GM19468 (cell line): ENCODE measurements around the gene GDF11.

Source experiments
- ATAC-seq: cut with Tn5 transposase; IDR thresholded peaks from one replicate; pipeline ENCODE4 v1.9.1; 2021; ENCODE audit warnings: mild to moderate bottlenecking, moderate library complexity, moderate number of reproducible peaks; ENCODE audit not compliant: unreplicated experiment; ENCODE audit errors: extremely low read depth

Gene GDF11

DNA sequence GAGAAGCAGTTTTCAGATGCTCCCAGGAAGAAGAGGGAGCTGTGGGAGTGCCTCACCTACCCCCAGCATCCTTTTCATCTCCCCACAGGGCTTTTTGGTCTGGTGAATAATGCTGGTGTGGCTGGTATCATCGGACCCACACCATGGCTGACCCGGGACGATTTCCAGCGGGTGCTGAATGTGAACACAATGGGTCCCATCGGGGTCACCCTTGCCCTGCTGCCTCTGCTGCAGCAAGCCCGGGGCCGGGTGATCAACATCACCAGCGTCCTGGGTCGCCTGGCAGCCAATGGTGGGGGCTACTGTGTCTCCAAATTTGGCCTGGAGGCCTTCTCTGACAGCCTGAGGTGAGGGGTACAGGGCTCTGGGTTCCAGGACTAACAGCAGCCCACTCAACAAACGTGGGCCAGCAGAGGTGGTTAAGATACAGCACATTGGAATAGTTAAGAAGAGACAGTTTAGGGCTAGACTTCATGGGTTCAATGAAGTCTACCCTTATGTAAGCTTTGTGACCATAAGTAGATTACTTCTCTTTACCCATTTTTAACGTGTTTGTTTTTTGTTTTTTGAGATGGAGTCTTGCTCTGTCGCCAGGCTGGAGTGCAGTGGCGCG, 21.2 kb upstream of the GDF11 start:
- ATAC-seq, result no peak

DNA sequence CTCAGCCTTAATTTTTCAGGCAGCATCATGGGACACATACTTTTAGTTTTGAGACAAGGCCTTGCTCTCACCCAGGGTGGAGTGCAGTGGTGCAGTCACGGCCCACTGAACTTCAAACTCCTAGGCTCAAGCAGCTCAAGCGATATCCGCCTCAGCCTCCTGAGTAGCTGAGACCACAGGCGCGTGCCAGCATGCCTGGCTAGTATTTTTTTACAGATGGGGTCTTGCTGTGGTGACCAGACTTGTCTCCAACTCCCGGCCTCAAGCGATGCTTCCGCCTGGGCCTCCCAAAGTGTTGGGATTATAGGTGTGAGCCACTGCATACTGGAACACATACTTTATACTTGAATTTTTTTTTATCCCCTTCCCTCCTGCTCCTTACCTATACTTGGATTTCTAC, 20.0 kb upstream of the GDF11 start:
- ATAC-seq, result no peak

GRCh38 chr12:55723516-55724225, 19.3 kb upstream of the GDF11 start:
- ATAC-seq, result no peak

- ATAC-seq, result no peak
These were observed 18.5 kb upstream of the GDF11 start for GRCh38 chr12:55724226-55724939.

DNA sequence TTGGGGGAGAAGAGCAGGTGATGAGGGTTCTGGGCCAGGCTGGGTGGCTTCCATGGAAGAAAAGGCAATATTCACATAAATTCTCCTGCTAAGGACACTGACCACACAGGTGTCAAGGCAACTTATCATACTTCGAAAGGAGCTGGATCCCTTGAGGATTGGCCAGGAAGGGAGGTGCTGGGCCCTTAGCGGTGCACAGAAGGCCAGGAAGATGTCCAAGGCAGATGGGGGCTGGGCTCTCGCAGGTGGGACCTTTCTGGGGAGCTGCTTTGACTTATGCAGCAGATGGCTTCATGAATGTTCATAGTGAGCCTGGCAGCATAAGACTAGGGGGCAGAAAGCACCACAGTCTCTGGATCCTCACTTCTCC, 18.0 kb upstream of the GDF11 start:
- ATAC-seq, result no peak

GRCh38 chr12:55725556-55725955, 17.4 kb upstream of the GDF11 start:
- ATAC-seq, result no peak

DNA sequence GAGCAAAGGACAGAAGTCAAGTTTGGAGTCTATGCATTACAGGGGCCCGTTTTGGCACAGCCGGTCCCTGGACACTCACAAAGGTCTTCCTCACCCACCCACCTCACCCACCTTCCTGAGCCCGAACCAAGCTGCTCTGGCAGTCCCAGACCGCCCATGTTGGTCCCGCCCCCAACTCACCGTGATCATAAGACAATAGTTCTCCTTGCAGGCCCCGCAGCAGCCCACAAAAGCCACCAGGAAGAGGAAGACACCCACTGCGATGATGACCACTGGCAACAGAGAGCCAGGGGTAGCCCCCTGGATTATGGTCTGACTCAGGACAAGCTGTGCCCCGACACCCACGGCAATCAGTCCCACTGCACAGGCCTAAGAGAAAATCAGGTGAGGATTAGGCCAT, 16.0 kb upstream of the GDF11 start:
- no peak for ATAC-seq

GRCh38 chr12:55727643-55728185, 15.2 kb upstream of the GDF11 start:
- no peak for ATAC-seq

GRCh38 chr12:55728186-55728938, 14.6 kb upstream of the GDF11 start:
- ATAC-seq, result no peak

GRCh38 chr12:55728939-55729818, 13.7 kb upstream of the GDF11 start, which contains the start of gene CD63:
Gene CD63, minus strand, starts transcription at chr12:55729009. Its CDS starts 668 bp downstream, at chr12:55728341.
- peak; percentile 29 for ATAC-seq

- peak; percentile 17 for ATAC-seq
These were observed 12.8 kb upstream of the GDF11 start for GRCh38 chr12:55729819-55730818.

DNA sequence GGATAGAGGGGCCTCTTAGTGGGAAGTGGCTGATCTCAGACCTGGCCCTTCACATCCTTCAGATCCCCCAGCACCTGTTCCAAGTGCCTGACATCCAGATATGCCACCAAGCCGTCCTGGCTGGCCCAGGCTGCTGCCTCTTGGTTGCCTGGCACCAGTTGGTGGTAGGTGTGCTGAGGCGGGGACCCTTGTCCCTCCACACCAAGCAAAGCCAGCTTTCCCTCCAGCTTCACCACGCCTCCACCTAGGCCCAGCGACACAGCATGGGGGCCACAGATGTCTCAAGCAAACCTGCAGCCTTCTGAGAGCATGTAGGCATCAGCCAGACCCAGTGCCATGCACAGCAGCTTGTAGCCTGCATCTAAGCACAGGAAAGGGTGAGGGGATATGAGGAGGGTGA, 10.6 kb upstream of the GDF11 start:
- ATAC-seq, result no peak

DNA sequence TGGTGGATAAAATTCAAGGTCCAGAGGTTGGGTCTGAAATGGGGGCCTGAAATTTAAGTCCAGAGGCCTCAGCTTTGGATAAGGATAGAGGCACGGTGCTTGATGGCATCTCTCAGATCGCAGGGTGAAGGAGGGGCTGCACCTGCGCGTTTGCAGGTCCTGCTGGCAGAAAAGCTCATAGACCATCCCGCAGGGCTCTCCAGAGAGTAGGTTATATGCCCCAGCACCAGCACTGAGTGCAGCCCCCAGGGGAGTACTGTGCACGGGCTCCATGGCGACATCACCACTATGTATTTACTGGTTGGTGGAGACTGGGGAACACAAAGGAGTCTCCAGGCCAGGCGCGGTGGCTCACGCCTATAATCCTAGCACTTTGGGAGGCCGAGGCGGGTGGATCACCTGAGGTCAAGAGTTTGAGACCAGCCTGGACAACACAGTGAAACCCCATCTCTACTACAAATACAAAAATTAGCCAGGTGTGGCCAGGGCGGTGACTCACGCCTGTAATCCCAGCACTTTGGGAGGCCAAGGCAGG, 9.8 kb upstream of the GDF11 start:
- ATAC-seq, result no peak

DNA sequence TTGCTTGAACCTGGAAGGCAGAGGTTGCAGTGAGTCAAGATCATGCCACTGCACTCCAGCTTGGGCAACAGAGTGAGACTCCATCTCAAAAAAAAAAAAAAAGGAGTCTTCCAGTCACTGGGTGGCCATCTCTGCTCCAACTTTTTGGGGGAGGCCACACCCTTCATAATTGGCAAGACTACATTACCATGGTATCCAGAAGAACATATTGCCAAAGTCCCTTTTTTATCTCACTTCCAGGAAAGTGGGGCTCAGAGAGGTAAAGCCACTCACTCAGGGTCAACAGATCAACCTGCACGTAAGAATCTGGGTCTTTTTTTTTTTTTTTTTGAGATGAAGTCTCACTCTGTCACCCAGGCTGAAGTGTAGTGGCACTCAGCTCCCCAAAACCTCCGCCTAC, 9.1 kb upstream of the GDF11 start:
- ATAC-seq, result no peak

GRCh38 chr12:55734595-55734994, 8.3 kb upstream of the GDF11 start:
- no peak for ATAC-seq

DNA sequence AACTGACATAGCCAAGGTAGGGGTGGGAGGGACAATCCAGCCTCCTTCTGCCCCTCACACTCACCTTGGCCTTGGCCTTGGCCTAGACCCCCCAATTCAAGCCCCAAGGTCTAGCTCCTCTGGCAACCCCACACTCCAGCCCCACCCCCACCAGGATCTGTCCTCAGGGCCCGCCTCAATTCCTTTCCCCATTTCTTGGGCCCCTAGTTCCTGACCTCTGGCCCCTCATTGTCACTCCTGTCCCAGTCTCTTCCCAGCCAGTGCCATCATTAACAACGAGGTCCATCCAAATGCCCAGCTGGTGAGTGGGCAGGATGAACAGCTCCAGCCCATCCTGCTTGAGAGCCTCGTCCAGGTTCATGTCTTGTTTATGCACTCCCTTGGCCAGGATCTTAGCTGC, 6.8 kb upstream of the GDF11 start:
- no peak for ATAC-seq

DNA sequence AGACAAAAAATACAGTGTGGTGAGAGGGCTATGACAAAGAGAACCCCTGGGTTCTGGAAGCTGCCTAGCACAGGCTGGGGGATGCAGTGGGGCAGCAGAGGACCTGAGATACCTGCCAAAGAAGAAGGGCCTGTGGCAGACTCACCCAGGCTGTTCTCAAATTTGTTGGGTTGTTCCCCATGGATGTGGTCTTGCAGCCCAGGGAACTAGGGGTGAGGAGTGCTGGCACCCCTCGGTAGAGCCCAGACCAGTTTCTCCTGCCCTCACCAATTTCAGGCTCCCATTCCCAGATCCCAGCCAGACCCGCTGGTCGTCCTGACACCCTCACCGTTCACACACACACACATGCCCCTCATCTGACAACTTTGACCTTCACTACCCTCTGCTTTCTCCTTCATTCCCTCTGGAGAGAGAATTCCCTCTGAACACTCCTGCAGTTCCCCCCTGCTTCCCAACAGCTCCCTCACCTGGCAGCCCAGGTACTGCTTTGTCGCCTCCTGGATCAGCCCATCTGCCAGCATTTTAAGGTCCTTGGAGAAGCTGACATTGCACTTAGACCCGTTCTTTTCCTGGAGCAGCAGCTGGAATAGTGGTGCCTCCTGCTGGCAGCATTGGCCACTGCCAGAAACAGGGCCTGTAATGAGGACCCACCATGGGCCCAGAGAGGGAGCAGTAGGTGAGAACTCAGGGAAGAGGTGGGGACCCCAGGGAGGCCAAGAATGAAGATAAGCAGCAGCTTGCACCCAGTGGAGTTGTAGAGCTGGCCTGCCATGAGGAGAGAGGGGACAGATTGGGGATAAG, 5.9 kb upstream of the GDF11 start:
- ATAC-seq, result no peak
